ENCODE data around the gene FHL2. TPM values are rescaled to one million over a fixed set of nuclear protein-coding genes. Genes with fewer than 3 reads are reported as not detected.
A peak's percentile ranks its signal among the peaks of the same experiment; 100 is the strongest.

FHL2 gene
- total and polyA plus RNA-seq, 2 donors = 48.4 to 95.1 TPM

DNA sequence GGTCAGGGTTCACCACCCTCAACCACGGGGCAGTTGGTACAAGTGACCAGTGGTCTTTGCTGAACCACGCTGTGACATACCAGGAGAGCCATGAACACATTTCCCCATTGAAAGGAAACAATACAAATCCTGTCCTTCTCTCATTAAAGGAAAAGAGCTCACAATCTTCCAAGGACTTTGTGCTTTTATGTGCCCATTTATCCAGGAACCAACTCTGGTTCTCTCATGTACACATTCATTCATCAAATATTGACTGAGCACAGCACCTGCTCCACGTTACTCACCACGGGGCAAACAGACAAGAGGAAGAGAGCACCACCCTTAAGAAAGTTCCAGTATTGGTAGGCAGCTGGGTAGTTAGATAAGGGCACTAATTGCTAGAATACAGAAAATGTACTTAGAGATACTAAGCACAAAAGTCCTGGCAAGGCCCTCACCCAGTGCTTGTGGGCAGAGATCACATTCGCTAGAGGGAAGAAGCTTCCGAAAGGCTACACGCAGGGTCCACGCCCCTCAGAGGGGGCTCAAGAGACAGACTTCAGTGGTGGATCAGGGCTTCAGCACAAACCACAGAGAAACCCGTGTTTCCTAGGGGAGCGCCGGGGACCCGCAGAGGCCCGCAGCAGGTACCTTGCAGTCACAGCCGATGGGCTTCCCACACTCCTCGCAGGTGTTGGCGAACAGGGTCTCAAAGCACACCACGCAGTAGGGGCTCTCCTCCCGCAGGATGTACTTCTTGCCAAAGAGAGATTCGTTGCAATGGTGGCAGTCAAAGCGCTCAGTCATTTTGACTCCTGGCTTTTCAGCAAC lies 12.9 kb downstream of the FHL2 start:
- H3K27ac ChIP-seq (ENCODE audit: low read depth) = no peak overlapping the region
- H3K36me3 ChIP-seq (ENCODE audit: insufficient read depth) = no peaks in the 10 kb centered on the region
- no peak overlapping the region for H3K4me3 ChIP-seq (ENCODE audit: low read depth, low read length)
- no peak for DNase-seq (ENCODE audit: extremely low spot score)
- no peaks in the 10 kb centered on the region for H3K4me1 ChIP-seq (ENCODE audit: insufficient read depth)
- 93% methylated on average over 20 of the region's 20 CpGs for WGBS

DNA sequence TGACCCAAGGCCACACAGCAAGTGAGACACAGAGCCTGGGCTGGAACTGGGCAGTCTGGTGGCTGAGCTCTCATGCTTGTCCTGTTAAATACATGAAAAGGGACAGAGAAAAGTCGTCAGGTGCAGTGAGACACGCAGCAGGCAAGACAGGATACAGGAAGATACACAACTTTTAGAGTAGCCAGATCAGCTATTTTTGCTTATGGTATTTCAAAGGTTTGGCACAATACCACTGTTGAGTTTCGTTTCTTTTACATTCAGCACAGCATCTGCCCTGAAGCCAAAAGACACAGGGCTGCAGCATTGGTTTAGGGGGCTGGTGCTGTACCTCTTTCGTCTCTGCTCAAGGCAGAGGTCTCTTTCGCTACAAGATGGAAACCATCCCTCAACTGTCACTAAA lies 14.0 kb downstream of the FHL2 start:
- no peak for DNase-seq (ENCODE audit: extremely low spot score)
- 68% methylated on average over 5 of the region's 5 CpGs for WGBS
- no peaks in the 10 kb centered on the region for H3K36me3 ChIP-seq (ENCODE audit: insufficient read depth)
- no peak overlapping the region for H3K27ac ChIP-seq (ENCODE audit: low read depth)
- no peak overlapping the region for H3K4me3 ChIP-seq (ENCODE audit: low read depth, low read length)
- H3K4me1 ChIP-seq (ENCODE audit: insufficient read depth) = no peaks in the 10 kb centered on the region

DNA sequence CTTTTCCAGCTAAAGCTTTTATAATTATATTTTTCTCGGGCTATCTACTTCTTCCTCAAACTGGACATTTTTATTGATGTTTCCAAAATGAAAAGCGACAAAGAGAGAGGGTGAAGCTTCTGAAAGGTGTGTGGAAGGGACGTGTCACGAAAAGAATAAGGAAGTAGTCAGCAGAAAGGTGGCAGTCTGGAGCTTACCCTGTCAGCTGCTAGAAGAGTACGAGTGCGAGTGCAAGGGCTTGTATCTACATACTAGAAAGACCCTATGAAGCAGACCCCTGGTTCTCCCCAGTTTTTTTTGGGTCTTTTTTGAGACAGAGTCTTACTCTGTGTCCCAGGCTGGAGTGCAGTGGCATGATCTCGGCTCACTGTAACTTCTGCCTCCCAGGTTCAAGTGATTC lies 14.6 kb downstream of the FHL2 start:
- 67% methylated on average over 7 of the region's 7 CpGs for WGBS
- H3K27ac ChIP-seq (ENCODE audit: low read depth) = no peak overlapping the region
- H3K4me3 ChIP-seq (ENCODE audit: low read depth, low read length) = no peak overlapping the region
- DNase-seq (ENCODE audit: extremely low spot score) = no peak
- peaks cover 1% of the 10 kb centered on the region for H3K4me1 ChIP-seq (ENCODE audit: insufficient read depth)
- no peaks in the 10 kb centered on the region for H3K36me3 ChIP-seq (ENCODE audit: insufficient read depth)

DNA sequence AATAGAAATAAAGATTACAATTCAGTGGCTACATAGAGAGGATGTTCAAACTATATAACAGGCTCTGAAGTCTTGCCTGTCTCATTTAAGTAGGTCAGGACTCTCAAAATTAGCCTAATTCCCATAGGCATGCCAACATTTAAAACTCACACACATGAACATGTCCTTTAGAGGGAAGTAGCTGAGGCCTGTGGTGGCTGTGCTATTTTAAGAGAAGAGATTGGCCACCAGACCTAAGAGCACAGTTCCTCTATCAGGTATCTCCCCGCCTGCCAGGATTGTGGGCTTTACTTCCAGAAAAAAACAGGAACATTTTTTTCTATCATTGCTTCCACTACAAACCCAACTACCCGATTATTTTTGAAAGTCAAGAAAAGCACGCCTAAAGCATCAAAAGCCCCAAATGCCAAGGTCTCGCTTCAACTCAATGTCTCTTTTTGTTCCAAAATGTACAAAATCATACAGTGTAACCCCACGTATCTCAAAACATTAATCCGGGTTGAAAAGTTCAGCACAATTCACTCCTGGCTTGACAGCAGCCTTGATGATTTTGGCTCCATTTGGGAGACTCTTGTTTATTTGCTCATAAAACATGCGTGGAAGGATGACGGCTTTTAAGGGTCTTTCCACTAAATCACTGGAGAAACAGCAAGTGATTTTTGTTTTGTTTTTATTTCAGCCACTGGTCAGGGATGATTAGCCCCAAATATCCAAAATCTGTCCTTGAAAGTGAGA lies 15.3 kb downstream of the FHL2 start:
- H3K4me1 ChIP-seq (ENCODE audit: insufficient read depth) = peaks cover 1% of the 10 kb centered on the region
- whole genome bisulfite sequencing = 59% methylated on average over 8 of the region's 8 CpGs
- DNase-seq (ENCODE audit: extremely low spot score) = no peak
- H3K36me3 ChIP-seq (ENCODE audit: insufficient read depth) = no peaks in the 10 kb centered on the region
- no peak overlapping the region for H3K4me3 ChIP-seq (ENCODE audit: low read depth, low read length)
- H3K27ac ChIP-seq (ENCODE audit: low read depth) = no peak overlapping the region

DNA sequence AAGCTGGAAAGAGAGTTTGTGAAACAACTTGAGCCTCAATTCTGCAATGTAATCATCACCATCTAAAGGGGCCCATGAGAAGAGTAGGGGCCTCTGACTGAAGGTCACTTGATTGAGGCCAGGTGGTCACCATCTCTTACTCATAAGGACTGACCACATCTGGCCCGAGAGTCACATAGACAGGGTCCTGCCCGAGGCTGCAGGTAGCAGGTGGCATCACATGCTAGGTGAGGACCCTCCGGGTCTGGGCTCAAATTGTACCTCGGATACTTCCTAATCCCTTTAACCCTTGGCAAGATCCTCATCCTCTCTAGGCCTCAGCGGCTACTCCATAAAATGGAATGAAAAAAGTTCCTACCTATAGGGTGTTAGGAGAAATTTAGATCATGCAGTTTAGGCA lies 16.7 kb downstream of the FHL2 start:
- Histone ChIP-seq H3K4me3 (ENCODE audit: low read depth, low read length) (no peak overlapping the region), H3K4me1 (ENCODE audit: insufficient read depth) (peaks cover 1% of the 10 kb centered on the region), H3K36me3 (ENCODE audit: insufficient read depth) (no peaks in the 10 kb centered on the region), H3K27ac (ENCODE audit: low read depth) (peak overlapping the region; percentile 56)
- DNase-seq (ENCODE audit: extremely low spot score) = no peak
- WGBS = 75% methylated on average over 5 of the region's 5 CpGs

DNA sequence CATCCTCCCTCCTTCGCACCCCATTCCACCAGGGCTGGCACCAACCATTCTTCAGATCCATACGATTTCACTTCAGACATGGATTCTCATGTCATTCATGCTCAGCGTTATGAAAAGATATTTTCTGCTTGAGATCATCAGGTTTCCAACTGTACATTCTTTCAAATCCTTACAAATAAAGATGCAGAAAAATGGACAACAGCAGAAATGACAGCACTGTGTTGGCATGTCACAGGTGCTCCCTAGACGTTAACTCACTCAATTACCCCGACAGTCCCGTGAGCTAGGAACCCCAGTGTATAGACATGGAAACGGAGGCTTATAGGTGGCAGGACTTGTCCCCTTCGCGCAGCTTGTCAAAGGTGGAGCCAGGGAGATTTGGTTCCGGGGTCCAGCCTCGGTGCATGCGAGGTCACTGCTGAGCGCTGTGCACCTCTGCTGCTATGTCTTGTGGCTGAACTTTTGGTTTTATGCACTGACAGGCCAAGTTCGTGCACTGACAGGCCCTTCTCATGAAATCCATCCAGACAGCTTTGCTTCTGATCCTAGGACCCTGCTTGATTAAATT lies 17.7 kb downstream of the FHL2 start:
- peaks cover 1% of the 10 kb centered on the region for H3K4me1 ChIP-seq (ENCODE audit: insufficient read depth)
- 58% methylated on average over 14 of the region's 14 CpGs for WGBS
- H3K4me3 ChIP-seq (ENCODE audit: low read depth, low read length) = no peak overlapping the region
- no peaks in the 10 kb centered on the region for H3K36me3 ChIP-seq (ENCODE audit: insufficient read depth)
- peak overlapping the region; percentile 77 for H3K27ac ChIP-seq (ENCODE audit: low read depth)
- DNase-seq (ENCODE audit: extremely low spot score) = no peak

DNA sequence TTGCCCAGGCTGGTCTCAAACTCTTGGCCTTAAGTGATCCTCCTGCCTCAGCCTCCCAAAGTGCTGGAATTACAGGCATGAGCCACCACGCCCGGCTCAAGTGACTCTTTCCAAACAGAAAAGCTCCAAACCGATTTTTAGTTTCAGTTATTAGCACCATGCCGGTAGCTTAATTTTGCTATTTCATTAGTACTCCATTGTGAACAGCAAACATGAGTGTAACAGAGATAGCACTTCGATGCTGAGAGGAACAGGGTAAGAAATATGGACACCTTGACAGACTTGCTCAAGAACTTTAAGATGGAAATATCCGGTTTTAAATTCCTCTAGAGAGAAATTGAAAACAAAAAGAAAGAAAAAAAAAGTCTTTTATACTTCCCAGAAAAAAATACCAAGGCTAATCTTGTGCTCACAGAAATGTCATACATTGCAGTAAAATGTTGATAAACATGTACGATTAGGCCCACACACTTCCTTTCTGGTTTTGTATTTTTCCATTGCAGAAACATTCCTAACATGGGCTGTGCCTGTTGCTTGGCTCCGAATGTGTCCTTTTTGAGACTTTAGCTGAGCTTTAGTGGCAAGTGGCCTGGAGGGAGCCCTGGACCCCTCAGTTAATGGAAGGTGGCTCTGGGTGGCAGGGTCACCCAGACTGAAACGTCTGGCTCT lies 18.3 kb downstream of the FHL2 start:
- H3K36me3 ChIP-seq (ENCODE audit: insufficient read depth) = no peaks in the 10 kb centered on the region
- 31% methylated on average over 9 of the region's 9 CpGs for WGBS
- H3K4me3 ChIP-seq (ENCODE audit: low read depth, low read length) = no peak overlapping the region
- H3K4me1 ChIP-seq (ENCODE audit: insufficient read depth) = peaks cover 1% of the 10 kb centered on the region
- DNase-seq (ENCODE audit: extremely low spot score) = no peak
- peak overlapping the region; percentile 85 for H3K27ac ChIP-seq (ENCODE audit: low read depth)

DNA sequence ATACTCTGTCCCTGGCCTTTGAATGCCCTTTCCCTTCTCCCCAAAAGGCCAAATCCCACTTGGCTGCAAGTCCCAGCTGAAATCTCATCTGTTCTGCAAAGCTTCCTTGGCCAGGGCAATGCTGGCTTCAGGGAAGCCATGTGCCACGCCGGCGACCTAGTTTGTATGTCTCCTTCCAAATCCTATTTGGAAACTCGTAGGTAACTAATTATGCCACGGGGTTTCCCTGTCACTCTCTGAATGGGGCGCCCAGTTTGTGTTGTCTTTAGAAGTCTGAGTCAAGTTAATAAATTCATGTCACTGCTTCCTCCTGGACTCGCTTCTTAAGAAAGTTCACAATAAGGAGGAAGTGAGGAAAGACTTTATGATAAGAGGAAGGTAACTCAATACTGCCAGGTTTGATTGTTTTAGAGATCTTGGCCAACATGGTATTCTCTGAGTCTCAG lies 19.1 kb downstream of the FHL2 start:
- Histone ChIP-seq H3K36me3 (ENCODE audit: insufficient read depth) (no peaks in the 10 kb centered on the region), H3K4me3 (ENCODE audit: low read depth, low read length) (no peak overlapping the region), H3K4me1 (ENCODE audit: insufficient read depth) (peaks cover 1% of the 10 kb centered on the region), H3K27ac (ENCODE audit: low read depth) (peak overlapping the region; percentile 85)
- WGBS = 72% methylated on average over 7 of the region's 7 CpGs
- DNase-seq (ENCODE audit: extremely low spot score) = no peak

DNA sequence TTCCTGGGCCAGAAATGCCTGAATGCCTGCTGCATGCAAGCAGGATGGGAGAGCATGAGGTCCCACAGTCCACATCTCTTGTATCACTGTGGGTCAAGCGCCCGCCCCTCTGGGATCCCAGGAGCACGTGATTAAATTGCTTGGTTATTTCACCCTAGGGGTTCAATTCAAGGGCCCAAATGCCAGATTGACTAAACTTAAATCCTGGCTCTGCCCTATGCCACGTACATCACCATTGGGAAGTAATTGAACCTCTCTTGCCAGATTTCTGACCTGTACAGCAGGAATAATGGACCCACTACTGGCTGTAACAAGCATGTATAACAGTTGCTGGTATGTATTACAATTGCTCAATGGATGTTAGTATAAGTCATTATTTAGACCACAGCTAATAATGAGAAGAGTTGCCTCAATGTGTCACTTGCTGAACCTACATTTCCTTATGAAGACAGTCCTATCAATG lies 19.9 kb downstream of the FHL2 start:
- H3K4me3 ChIP-seq (ENCODE audit: low read depth, low read length) = no peak overlapping the region
- 89% methylated on average over 4 of the region's 4 CpGs for WGBS
- no peaks in the 10 kb centered on the region for H3K36me3 ChIP-seq (ENCODE audit: insufficient read depth)
- no peak for DNase-seq (ENCODE audit: extremely low spot score)
- H3K4me1 ChIP-seq (ENCODE audit: insufficient read depth) = peaks cover 3% of the 10 kb centered on the region
- H3K27ac ChIP-seq (ENCODE audit: low read depth) = no peak overlapping the region

DNA sequence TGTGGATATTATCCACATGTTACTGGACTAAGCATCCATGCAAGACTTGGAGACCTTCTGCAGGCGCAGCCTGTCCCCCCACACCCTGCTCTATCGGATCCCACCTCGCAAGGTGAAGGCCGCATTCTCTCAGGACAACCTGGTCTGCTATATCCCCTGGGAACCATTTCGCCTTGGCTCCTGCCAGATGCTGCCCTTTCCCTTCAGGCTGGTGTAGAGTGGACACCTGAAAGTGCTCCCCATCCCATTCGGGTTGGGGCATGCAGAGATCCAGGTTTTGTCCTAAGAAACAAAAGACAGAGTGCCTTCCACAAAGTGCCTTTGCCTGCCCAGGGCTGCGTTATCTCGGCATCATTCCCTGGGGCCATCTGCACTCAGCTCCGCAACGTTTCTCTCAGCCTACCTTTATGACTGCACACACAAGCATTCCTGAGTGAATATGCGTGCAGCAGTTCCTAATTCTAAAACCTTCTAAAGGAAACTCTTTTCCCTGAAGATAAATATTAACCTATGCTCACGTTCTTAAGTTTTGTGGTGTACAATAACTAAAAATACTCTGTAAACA lies 20.5 kb downstream of the FHL2 start:
- Histone ChIP-seq H3K4me1 (ENCODE audit: insufficient read depth) (peaks cover 3% of the 10 kb centered on the region), H3K27ac (ENCODE audit: low read depth) (no peak overlapping the region), H3K4me3 (ENCODE audit: low read depth, low read length) (no peak overlapping the region), H3K36me3 (ENCODE audit: insufficient read depth) (no peaks in the 10 kb centered on the region)
- no peak for DNase-seq (ENCODE audit: extremely low spot score)
- 84% methylated on average over 12 of the region's 12 CpGs for WGBS

DNA sequence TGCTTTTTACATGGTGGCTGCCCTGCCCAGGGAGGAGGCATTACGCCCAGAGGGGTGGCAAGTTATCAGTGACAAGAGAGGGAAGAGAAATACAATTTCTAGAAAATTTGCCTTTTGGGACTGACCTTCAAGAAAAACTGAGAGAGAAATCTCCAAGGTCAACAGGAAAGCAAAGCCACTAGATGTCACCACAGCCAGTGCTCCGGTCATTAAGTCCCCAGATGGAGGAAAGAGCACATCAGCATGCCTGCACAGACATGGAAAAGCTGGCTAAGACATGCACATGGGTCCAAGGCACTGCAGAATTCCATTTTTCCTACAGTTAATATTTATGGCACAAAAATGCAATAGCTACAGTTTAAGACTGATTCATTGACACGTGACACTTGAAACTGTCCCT lies 21.0 kb downstream of the FHL2 start:
- Histone ChIP-seq H3K4me1 (ENCODE audit: insufficient read depth) (peaks cover 3% of the 10 kb centered on the region), H3K27ac (ENCODE audit: low read depth) (no peak overlapping the region), H3K36me3 (ENCODE audit: insufficient read depth) (no peaks in the 10 kb centered on the region), H3K4me3 (ENCODE audit: low read depth, low read length) (no peak overlapping the region)
- no peak for DNase-seq (ENCODE audit: extremely low spot score)
- 90% methylated on average over 3 of the region's 3 CpGs for WGBS

DNA sequence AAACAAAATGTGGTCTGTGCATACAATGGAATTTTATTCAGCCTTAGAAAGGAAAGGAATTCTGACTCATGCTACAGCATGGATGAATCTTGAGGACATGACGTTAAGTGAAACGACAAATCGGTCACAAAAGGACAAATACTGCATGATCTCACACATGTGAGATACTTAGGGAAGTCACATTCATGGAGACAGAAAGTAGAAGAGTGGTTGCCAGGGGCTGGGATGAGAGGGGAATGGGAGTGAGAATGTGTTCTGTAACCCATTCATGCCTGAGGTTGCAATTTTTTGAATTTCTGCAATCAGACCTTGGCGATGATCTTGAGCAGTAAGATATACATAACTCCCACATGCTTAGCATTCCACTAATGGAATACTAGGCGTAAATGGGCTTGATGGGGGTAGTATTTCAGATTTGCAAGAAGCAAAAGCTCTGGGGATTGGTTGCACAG lies 22.0 kb downstream of the FHL2 start:
- H3K36me3 ChIP-seq (ENCODE audit: insufficient read depth) = no peaks in the 10 kb centered on the region
- 76% methylated on average over 5 of the region's 5 CpGs for WGBS
- no peak for DNase-seq (ENCODE audit: extremely low spot score)
- no peak overlapping the region for H3K4me3 ChIP-seq (ENCODE audit: low read depth, low read length)
- H3K27ac ChIP-seq (ENCODE audit: low read depth) = no peak overlapping the region
- H3K4me1 ChIP-seq (ENCODE audit: insufficient read depth) = peaks cover 3% of the 10 kb centered on the region

DNA sequence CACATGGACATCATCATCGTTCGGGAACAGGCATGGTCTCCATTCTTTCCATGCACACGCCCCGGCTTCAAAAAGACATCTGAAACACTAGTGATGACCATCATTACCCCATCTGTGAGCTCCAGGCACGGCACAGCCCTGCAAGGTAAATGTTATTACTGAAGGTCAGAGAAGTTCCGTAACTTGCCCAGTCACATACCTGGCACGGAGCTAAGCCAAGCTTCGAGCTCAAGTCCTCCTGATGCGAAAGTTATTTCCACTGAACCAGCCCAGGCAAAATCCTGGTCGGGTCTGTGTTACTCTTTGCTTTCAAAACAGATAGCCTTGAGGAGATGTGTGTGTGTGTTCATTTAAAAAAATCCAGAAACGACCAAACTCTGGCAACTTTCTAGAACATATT lies 22.8 kb downstream of the FHL2 start:
- Histone ChIP-seq H3K27ac (ENCODE audit: low read depth) (peak overlapping the region; percentile 63), H3K4me1 (ENCODE audit: insufficient read depth) (peaks cover 3% of the 10 kb centered on the region), H3K4me3 (ENCODE audit: low read depth, low read length) (no peak overlapping the region), H3K36me3 (ENCODE audit: insufficient read depth) (no peaks in the 10 kb centered on the region)
- WGBS = 83% methylated on average over 11 of the region's 11 CpGs
- no peak for DNase-seq (ENCODE audit: extremely low spot score)

Data from urinary bladder (tissue), 4 donors.